ENCODE data around the gene HMGXB4. TPM values are rescaled to one million over a fixed set of nuclear protein-coding genes. Genes with fewer than 3 reads are reported as not detected.

HMGXB4 gene
- total and polyA plus RNA-seq, 2 donors from 2014 or later, result 3.7 to 17.3 TPM

DNA sequence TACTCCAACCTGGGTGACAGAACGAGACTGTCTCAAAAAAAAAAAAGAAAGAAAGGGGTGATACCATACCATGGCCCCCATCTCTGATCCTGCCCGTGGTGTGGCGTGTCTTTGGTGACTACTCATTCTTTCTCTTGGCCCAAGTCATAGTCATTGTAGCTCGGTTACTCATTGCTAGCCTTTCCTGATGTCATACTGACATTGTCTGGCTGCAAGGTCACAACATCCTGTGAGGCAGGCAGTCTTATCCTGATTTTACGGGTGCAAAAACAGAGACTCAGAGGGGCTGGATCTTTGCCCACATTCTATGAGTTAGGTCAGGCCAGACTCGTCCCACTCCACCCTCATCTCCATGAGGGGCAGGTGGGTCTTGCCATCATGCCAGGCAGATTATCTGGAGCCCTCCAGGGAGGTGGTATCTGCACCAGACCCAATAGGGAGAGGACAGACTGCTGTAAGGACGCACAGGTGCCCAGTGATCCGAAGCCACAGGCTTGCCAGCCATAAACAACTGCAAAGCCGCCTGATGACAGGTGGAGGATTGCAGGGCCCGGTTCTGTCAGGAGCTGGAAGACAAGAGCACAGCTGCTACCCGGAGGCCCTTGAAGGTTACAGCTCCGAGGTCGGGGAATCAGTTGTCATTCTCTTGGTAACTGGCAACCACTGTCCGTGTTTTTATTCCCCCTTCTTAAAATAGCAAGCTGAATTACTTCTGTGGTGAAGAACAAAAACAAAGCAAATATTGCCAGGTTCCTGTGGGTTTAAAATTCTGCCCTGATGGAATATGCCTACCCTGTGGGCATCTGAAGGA lies 56.2 kb downstream of the HMGXB4 start:
- peak overlapping the region in 1 of 3 donors; percentile 32 for H3K4me3 ChIP-seq (ENCODE audit: low read length in 3 of 3)
- H3K9me3 ChIP-seq (ENCODE audit: control insufficient read depth in 2 of 3, insufficient read depth in 1 of 3, low read length in 3 of 3), result no peaks in the 10 kb centered on the region
- H3K27ac ChIP-seq (ENCODE audit: low read depth in 2 of 2, low read length in 2 of 2), result peak overlapping the region; percentile 86 to 92
- intact Hi-C loops (cut with DNase I), result no loop called here
- peaks cover 0 to 11% (median 3%) of the 10 kb centered on the region in 3 donors for H3K36me3 ChIP-seq (ENCODE audit: control insufficient read depth in 2 of 3, insufficient read depth in 3 of 3, low read length in 3 of 3)
- no peaks in the 10 kb centered on the region for H3K27me3 ChIP-seq (ENCODE audit: control insufficient read depth, insufficient read depth, low read length)
- H3K9ac ChIP-seq (ENCODE audit: low read length in 3 of 3), result peak overlapping the region in 1 of 3 donors; percentile 74
- FAIRE-seq, result peak; percentile 47
- H3K4me1 ChIP-seq (ENCODE audit: control insufficient read depth in 2 of 3, insufficient read depth in 2 of 3, low read depth in 1 of 3, low read length in 3 of 3), result peaks cover 0 to 55% (median 49%) of the 10 kb centered on the region in 3 donors
- peak in 4 of 5 donors; percentile 72 to 80 (median 75) for DNase-seq
- TF ChIP-seq, protein P1, sequence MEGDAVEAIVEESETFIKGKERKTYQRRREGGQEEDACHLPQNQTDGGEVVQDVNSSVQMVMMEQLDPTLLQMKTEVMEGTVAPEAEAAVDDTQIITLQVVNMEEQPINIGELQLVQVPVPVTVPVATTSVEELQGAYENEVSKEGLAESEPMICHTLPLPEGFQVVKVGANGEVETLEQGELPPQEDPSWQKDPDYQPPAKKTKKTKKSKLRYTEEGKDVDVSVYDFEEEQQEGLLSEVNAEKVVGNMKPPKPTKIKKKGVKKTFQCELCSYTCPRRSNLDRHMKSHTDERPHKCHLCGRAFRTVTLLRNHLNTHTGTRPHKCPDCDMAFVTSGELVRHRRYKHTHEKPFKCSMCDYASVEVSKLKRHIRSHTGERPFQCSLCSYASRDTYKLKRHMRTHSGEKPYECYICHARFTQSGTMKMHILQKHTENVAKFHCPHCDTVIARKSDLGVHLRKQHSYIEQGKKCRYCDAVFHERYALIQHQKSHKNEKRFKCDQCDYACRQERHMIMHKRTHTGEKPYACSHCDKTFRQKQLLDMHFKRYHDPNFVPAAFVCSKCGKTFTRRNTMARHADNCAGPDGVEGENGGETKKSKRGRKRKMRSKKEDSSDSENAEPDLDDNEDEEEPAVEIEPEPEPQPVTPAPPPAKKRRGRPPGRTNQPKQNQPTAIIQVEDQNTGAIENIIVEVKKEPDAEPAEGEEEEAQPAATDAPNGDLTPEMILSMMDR (IDR thresholded peaks at IDR 0.05; ENCODE audit: borderline replicate concordance, extremely low read depth, insufficient read depth), result no peak

DNA sequence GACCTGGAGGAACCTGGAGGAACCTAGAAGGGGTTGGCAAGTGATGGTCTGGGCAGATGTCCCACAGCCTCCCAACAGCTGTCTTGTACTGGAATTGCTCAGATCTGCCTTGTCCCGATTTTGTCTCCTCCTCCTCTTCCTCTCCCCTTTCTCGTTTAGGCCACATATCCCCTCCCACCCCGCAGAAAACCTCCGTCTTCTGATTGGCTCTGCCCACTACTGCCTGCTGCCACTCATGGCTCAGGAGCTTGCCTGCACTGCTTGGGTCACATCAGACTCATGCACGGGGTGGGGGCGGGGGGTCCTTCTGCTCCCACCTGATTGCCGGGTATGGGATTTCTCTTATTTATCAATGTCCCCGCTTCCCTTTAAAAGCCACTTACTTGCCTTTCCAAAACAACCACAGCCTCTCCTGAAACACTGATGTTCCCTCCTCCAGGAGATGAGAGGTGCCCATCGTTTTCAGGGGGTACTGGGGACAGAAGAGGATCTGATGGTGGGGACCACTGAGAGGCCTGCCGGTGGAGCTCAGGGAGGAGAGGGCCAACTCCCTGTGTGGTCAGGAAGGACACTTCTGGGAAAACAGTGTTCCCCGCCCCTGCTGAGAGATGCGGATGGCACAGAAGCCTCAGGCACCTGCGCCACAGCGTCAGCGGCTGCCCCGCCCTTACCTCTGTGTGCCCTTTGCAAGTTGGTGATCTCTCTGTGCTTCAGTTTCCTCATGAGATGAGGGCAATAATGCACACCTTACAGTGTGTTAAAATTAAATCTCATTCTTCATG lies 57.1 kb downstream of the HMGXB4 start:
- TF ChIP-seq, protein P1 (IDR thresholded peaks at IDR 0.05; ENCODE audit: borderline replicate concordance, extremely low read depth, insufficient read depth), result no peak
- intact Hi-C loops (cut with DNase I), result no loop called here
- Histone ChIP-seq H3K4me3 (ENCODE audit: low read length in 3 of 3) (no peak overlapping the region), H3K4me1 (ENCODE audit: control insufficient read depth in 2 of 3, insufficient read depth in 2 of 3, low read depth in 1 of 3, low read length in 3 of 3) (peaks cover 0 to 54% (median 49%) of the 10 kb centered on the region in 3 donors), H3K36me3 (ENCODE audit: control insufficient read depth in 2 of 3, insufficient read depth in 3 of 3, low read length in 3 of 3) (peaks cover 0 to 20% (median 10%) of the 10 kb centered on the region in 3 donors), H3K9me3 (ENCODE audit: control insufficient read depth in 2 of 3, insufficient read depth in 1 of 3, low read length in 3 of 3) (no peaks in the 10 kb centered on the region), H3K9ac (ENCODE audit: low read length in 3 of 3) (peak overlapping the region in 1 of 3 donors; percentile 74), H3K27ac (ENCODE audit: low read depth in 2 of 2, low read length in 2 of 2) (peak overlapping the region; percentile 86 to 92), H3K27me3 (ENCODE audit: control insufficient read depth, insufficient read depth, low read length) (no peaks in the 10 kb centered on the region)
- DNase-seq, result peak in 3 of 5 donors; percentile 12 to 48 (median 24)
- FAIRE-seq, result no peak

DNA sequence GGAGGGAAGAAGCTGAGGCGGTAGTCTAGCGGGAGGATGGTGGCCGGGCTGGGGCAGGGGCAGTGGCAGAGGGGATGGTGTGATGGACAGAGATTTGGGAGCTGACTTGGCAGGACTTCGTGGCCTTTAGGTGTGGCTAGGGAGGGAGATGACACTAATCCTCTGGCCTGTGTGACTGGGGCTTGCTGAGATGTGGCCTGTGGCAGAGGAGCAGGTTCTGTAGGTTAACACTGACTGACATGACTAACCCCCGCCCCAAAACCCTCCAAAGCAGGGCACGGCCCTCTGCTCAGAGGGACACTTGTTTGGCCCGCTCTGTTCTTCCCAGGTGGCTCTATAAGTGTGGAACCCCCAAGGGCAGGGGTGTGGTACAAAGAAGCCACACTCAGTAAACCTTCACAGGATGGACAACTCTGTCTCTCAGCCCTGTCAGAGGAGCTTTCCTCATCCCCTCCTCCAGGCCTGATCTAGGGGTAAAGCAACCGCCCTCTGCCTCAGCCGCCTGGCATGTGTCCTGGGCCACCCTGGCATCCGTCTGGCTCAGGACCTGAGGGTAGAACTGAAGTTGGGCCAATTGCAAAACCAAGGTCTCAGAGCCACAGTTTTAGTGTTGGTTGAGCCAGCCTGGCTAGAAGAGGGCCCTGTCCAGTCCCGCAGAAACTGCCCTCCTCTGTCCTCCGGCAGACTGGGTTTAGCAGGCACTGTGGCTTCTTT lies 58.0 kb downstream of the HMGXB4 start:
- peaks cover 0 to 50% (median 44%) of the 10 kb centered on the region in 3 donors for H3K4me1 ChIP-seq (ENCODE audit: control insufficient read depth in 2 of 3, insufficient read depth in 2 of 3, low read depth in 1 of 3, low read length in 3 of 3)
- no peaks in the 10 kb centered on the region for H3K9me3 ChIP-seq (ENCODE audit: control insufficient read depth in 2 of 3, insufficient read depth in 1 of 3, low read length in 3 of 3)
- peaks cover 0 to 20% (median 14%) of the 10 kb centered on the region in 3 donors for H3K36me3 ChIP-seq (ENCODE audit: control insufficient read depth in 2 of 3, insufficient read depth in 3 of 3, low read length in 3 of 3)
- H3K4me3 ChIP-seq (ENCODE audit: low read length in 3 of 3), result no peak overlapping the region
- no peaks in the 10 kb centered on the region for H3K27me3 ChIP-seq (ENCODE audit: control insufficient read depth, insufficient read depth, low read length)
- DNase-seq, result peak in 1 of 5 donors; percentile 37
- peak overlapping the region; percentile 33 to 74 for H3K27ac ChIP-seq (ENCODE audit: low read depth in 2 of 2, low read length in 2 of 2)
- FAIRE-seq, result no peak
- H3K9ac ChIP-seq (ENCODE audit: low read length in 3 of 3), result peak overlapping the region in 1 of 3 donors; percentile 32
- TF ChIP-seq, protein P1 (IDR thresholded peaks at IDR 0.05; ENCODE audit: borderline replicate concordance, extremely low read depth, insufficient read depth), result no peak
- intact Hi-C loops (cut with DNase I), result no loop called here

All from kidney (tissue), 14 donors.